Prostate gland (tissue), 2 donors: ENCODE data around the gene SHROOM3.

Experiments
- CTCF ChIP-seq, 4 experiments: fragments of 200-600 bp in 2 of 4; fragments of 450-650 bp in 2 of 4; sonication (generic) in 2 of 4; IDR thresholded peaks; 1 replicate in 3 of 4; 2 replicates in 1 of 4; pipeline ENCODE4 v1.5.1; 2016 to 2019; ENCODE audit warnings: antibody characterized with exemption in 4 of 4, mild to moderate bottlenecking in 2 of 4, moderate library complexity in 2 of 4
- POLR2A ChIP-seq: fragments of 450-650 bp; IDR thresholded peaks from one replicate; pipeline ENCODE4 v1.6.1; 2016; ENCODE audit warnings: antibody characterized with exemption, mild to moderate bottlenecking

GRCh38 chr4:76569225-76569624 lies 134.2 kb downstream of the SHROOM3 start:
- TF ChIP-seq POLR2A (no peak), CTCF (IDR thresholded peaks at IDR 0.05) (no peak)
